Heart left ventricle (tissue), 13 donors: ENCODE results near the gene OR5H1.

Source experiments
- POLR2A ChIP-seq, 2 donors: fragments of 450-650 bp; IDR thresholded peaks; one replicate each; pipeline ENCODE4 v1.6.1; 2017; ENCODE audit warnings: antibody characterized with exemption in 2 of 2, mild to moderate bottlenecking in 2 of 2, moderate library complexity in 2 of 2
- TF ChIP-seq, protein P1 (sequence below), 12 donors: fragments of 200-600 bp; sonication (generic) in 4 of 12; IDR thresholded peaks; one replicate each; pipeline versions ENCODE4 v1.5.0 to v1.8.0; 2018 to 2022; ENCODE audit warnings: antibody characterized with exemption in 12 of 12, mild to moderate bottlenecking in 5 of 12
- donor health status: ischemic (EF 13 %, LVEDD 7.1; RV severe dilation, severe dysfunction).
- donor health status: DM: no; HTN: yes; CAD: no.
- donor health status: DM: no; HTN: no; CAD: no.
- donor health status: ischemic (EF 25% LVEDD 6.9; RV normal size, moderate dysfunction).
- donor health status: ischemic (EF 25% LVEDD 5.7; RV mildly dilated, moderate dysfunction).
- donor health status: ischemic (EF 35%, LVEDD 5.7; RV mildly dilated, moderate dysfunction).
- donor health status: nonischemic (EF 11% LVEDD 7.7; RV severe dilation, severe dysfunction).
- donor health status: DM: yes; HTN: yes; CAD: no.
- donor health status: PGD.
- donor health status: ischemic (EF 29% LVEDD 5.4; RV normal size, mild dysfunction).
- donor health status: nonischemic (EF 23%, LVEDD 6.1; RV moderate dilation, normal function).

DNA sequence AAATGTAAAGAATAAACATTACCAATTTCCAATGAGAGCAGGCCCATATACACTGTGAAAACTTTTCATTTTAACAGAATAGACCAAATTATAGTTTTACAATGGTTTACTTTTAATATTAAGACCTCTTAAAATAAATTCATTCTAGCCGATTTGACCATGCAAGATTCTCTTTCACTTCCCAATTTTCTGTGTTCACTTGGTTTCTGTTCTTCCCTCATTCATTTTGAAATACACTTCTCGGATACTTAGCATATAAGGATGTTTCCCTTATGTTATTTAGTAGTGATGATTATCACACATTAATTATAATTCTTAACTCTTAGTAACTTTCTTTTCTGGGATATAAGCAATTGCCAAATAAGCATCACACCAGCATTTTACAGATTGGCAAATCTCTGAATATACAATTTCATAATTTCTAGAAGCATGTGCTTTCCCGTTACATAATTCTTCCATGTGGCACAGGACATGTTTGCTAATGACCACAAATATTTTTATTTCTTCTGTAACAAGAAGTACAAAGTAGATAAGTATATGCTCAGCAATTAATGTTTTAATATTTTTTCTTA, 49.9 kb downstream of the OR5H1 start:
- TF ChIP-seq, protein P1, sequence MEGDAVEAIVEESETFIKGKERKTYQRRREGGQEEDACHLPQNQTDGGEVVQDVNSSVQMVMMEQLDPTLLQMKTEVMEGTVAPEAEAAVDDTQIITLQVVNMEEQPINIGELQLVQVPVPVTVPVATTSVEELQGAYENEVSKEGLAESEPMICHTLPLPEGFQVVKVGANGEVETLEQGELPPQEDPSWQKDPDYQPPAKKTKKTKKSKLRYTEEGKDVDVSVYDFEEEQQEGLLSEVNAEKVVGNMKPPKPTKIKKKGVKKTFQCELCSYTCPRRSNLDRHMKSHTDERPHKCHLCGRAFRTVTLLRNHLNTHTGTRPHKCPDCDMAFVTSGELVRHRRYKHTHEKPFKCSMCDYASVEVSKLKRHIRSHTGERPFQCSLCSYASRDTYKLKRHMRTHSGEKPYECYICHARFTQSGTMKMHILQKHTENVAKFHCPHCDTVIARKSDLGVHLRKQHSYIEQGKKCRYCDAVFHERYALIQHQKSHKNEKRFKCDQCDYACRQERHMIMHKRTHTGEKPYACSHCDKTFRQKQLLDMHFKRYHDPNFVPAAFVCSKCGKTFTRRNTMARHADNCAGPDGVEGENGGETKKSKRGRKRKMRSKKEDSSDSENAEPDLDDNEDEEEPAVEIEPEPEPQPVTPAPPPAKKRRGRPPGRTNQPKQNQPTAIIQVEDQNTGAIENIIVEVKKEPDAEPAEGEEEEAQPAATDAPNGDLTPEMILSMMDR (IDR thresholded peaks at IDR 0.05): no peak
- TF ChIP-seq POLR2A (IDR thresholded peaks at IDR 0.05): no peak
